Measurements from ENCODE around the gene PPP1R10.

Gene PPP1R10

DNA sequence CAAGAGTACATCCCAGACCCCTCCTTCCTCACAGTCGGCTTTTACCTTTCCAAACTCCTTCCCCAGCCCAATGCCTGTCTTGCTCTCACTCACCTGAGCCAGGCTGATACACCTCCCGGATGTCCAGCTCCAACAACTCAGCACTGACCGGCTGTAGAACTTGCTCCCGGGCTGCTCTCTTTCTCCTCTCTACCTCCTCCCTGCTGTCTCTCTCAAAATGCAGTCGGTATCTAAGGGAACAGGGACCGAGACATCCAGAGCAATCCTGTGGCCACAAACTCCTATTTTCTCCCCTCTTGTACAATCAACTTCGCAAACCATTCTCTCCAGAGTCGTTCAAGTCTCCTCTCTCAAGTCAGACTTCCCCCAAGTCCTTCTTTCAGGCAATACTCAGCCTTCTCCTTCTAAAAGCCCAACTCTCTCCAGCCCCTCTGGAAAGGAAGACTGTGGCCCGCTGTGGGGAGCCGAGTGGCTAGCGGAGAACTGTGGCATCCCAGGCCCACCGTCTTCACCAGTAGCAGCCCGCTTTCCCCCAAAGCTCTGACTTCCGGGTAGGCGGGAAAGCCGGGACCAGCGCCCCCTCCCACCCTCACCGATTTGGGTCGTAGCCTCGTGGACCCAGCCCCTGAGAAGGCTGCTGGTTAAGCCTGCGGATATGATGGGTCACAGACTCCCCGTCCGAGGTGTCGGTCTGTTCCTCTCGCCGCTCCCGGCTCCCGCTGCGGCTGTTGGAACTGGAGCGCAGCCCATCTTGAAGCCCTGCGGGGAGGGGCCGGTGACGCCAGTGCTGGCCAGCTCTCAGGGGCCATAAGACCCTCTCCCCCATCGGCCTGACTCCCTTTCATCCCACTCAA is 61.9 kb downstream of the PPP1R10 start:
- peak; percentile 11 for DNase-seq

DNA sequence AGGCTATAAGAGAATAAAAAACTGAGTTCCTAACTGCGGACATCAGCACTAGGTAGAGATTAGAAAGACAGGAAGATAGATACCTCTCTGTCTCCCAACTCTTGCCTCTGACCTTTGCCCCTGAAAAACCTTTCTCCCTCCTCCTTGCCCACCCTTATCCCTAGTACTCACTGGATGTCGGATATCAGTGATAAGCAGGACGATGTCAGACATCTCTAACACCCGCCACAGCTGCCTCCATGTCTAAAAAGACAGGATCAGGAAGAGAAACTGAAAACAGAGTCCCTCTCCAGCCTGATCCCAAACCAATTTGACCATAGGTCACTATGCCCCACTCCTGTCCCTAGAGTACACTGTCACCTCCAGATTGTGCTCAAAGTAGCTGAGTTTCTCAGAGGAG is 62.6 kb downstream of the PPP1R10 start:
- DNase-seq: no peak
